HG02870 (cell line): ENCODE data around the gene ERCC2.

Experiments used
- ATAC-seq: cut with Tn5 transposase; IDR thresholded peaks from one replicate; pipeline ENCODE4 v1.9.1; 2021; ENCODE audit warnings: mild to moderate bottlenecking, moderate library complexity; ENCODE audit not compliant: unreplicated experiment

The ERCC2 gene

DNA sequence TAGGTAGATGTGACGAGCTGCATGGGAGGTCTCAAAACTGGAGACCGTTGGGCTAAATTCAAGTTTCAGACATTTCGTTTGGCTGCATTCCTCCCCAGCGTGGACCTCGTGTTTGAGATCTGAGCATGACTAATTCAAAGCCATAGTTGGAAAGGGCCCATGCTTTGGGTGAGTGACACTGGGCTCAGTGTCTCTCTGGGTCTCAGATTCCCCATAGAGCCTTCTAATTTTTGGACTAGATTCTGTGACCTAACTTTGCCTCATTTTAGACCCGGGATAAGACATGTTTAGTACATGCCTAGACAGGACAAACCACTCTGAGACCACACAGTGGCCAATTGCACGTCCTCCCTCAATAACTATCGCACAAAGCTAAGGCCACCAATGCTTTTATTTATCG, 64.3 kb downstream of the ERCC2 start:
- ATAC-seq: no peak

DNA sequence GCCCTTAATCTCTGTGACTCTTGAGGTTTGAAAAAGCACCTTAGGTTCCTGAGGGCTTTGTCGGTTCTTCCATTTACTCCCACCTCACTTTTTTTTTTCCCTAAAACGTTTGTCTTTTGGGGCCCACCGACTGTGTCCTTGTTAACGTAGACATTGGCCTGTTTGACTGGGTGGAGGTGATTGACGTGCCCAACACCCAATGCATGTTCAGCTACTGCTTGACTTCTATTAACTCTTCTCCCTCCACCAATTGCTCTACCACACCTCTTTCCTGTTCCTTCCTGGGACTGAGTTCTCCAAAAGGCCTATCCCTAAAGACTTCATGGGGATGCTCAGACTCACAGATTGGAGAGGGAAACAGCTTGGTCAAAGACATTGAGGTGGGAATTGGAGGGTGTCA, 65.0 kb downstream of the ERCC2 start:
- no peak for ATAC-seq

DNA sequence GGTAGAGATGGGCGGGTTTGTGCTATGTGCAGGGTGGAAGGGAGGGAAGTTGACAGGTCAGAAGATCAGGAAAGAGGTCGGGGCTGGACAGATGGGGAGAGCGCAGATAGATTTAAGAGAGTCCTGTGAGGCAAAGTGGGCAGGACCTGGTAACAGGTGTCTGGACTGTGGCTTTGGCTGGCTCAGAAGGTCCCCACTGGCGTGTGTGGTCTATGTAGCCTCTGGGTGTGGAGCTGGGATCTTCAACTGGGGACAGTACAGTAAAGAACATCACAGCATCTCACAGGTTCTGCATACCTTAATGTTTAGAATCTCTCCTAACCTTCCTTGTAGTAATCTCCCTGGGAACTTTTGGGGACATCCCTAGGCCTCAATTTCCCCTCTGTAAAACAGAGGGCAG, 65.4 kb downstream of the ERCC2 start:
- no peak for ATAC-seq

DNA sequence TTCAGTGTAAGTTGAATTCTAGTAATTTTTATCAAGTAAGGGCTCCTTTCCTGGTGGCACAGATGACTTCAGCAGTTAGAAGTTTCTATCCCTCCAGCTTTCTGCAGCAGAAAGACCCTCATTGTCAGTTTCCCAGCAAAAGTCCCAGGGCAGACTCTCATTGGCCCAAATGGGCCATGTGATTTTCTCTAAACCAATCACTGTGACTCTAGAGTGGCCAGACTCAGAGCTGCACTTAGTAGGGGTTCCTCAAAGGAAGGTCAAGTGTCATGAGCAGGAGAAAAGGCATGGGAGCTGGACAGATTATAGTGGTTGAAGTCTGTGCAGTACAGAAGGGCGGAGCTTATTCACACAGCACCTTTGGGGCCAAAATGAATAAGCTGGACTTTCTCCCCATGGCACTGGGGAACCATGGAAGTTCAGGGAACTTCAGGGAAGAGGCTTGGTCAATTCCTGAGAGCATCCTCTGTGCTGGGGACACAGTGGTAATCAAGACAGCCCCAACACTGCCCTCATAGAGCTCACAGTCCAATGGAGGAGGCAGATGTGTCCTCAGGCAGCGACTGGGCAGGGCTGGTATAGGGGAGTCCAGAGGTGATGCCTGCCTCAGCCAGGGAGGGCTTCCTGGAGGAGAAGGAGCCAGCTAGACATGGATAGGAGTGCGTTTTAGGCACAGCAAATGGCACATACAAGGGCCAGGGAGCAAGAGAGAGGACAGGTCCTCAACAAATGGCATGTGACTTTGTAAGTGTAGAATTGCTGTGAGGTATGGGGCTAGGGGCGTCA, 66.0 kb downstream of the ERCC2 start:
- no peak for ATAC-seq

DNA sequence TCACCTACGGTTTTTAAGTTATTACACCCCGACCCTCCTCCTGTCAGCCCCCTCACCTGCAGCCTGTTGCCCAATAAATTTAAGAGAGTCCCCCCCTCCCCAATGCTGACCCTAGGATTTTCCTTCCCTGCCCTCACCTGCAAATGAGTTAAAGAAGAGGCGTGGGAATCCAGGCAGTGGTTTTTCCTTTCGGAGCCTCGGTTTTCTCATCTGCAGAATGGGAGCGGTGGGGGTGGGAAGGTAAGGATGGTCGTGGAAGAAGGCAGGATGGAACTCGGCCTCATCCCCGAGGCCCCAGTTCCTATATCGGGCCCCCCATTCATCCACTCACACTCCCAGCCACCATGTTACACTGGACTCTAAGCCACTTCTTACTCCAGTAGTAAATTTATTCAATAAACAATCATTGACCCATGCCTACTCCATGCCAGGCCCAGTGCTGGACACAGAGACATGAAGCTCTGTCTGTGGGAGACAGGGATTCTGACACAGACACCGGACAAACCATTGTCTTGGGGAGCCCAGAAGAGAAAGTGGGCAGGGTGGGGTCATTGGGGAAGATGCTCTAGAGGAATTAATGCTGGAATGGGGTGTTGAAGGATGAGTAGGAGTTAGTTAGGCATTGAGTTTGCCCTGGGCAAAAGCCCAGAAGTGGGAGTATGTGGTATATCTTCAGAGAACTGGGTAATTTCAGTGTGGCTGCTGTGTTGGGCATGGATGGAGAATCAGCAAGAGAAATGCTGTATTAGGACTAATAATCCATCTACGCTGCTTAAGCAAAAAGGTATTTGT, 66.9 kb downstream of the ERCC2 start:
- ATAC-seq: no peak

DNA sequence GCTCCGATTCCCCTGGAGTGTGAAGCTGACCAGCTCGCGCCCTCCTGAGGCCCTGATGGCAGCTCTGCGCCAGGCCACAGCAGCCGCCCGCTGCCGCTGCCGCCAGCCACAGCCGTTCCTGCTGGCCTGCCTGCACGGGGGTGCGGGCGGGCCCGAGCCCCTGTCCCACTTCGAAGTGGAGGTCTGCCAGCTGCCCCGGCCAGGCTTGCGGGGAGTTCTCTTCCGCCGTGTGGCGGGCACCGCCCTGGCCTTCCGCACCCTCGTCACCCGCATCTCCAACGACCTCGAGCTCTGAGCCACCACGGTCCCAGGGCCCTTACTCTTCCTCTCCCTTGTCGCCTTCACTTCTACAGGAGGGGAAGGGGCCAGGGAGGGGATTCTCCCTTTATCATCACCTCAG, 68.0 kb downstream of the ERCC2 start:
- ATAC-seq: no peak
